Sciatic nerve (tissue), 2 donors: ENCODE data around the gene MYO6. TPM values are rescaled to one million over a fixed set of nuclear protein-coding genes. Genes with fewer than 3 reads are reported as not detected.

Experiments
- ATAC-seq: fragments of 200-7000 bp; cut with Tn5 transposase; one replicate; pipeline ENCODE4 v1.9.1; 2020; ENCODE audit warnings: mild to moderate bottlenecking, moderate library complexity
- DNase-seq: peaks from one replicate; pipeline ENCODE4 v3.0.0-alpha.2; 2020; ENCODE audit warnings: low spot score
- intact Hi-C: fragments of 100-400 bp; cut with DNase I; formaldehyde crosslinking; loops from one replicate; pipeline ENCODE4 v1.14.2; 2022
- total RNA-seq: library from RNA; stranded (reverse); fragmentation: NEBNext Ultra II Directional; extraction: Animal tissue kit (Norgen Biotek cat#: 25700); gene quantifications from one replicate; pipeline ENCODE4 v1.2.1, GENCODE V29; 2021
- donor health status: DM: no; HTN: no; CAD: no.
- donor health status: DM: no; HTN: no; CAD: no.

Gene MYO6
- total RNA-seq, 1 donor from 2014 or later, result 29.4 TPM

GRCh38 chr6:75760320-75760719 is 11.3 kb downstream of the MYO6 start:
- intact Hi-C loops, result no loop called here
- DNase-seq (no peak), ATAC-seq (peak; percentile 59)

- intact Hi-C loops, result no loop called here
- DNase-seq (no peak), ATAC-seq (no peak)
These were observed 12.4 kb downstream of the MYO6 start for GRCh38 chr6:75761489-75761888.

GRCh38 chr6:75762063-75762462 is 13.0 kb downstream of the MYO6 start:
- intact Hi-C loops, result no loop called here
- no peak for ATAC-seq
- DNase-seq, result no peak

GRCh38 chr6:75766387-75766786 is 17.3 kb downstream of the MYO6 start:
- DNase-seq, result no peak
- ATAC-seq, result no peak
- intact Hi-C loops, result no loop called here

- intact Hi-C loops, result no loop called here
- no peak for DNase-seq
- ATAC-seq, result no peak
These were observed 21.8 kb downstream of the MYO6 start for GRCh38 chr6:75770844-75771243.

GRCh38 chr6:75775219-75775618 is 26.2 kb downstream of the MYO6 start:
- no peak for DNase-seq
- ATAC-seq, result no peak
- intact Hi-C loops, result no loop called here

- no peak for ATAC-seq
- DNase-seq, result no peak
- intact Hi-C loops, result no loop called here
These were observed 27.4 kb downstream of the MYO6 start for GRCh38 chr6:75776461-75776860.

- no peak for ATAC-seq
- DNase-seq, result no peak
- intact Hi-C loops, result no loop called here
These were observed 29.7 kb downstream of the MYO6 start for GRCh38 chr6:75778757-75779156.

GRCh38 chr6:75786152-75786551 is 37.1 kb downstream of the MYO6 start:
- intact Hi-C loops, result no loop called here
- ATAC-seq, result no peak
- no peak for DNase-seq

- ATAC-seq (no peak), DNase-seq (no peak)
- intact Hi-C loops, result no loop called here
These were observed 39.9 kb downstream of the MYO6 start for GRCh38 chr6:75788894-75789293.

- intact Hi-C loops, result no loop called here
- no peak for DNase-seq
- ATAC-seq, result peak; percentile 71
These were observed 42.8 kb downstream of the MYO6 start for GRCh38 chr6:75791881-75792280.

- DNase-seq, result no peak
- no peak for ATAC-seq
- intact Hi-C loops, result no loop called here
These were observed 45.4 kb downstream of the MYO6 start for GRCh38 chr6:75794351-75794846.

- intact Hi-C loops, result no loop called here
- DNase-seq, result no peak
These were observed 46.1 kb downstream of the MYO6 start for GRCh38 chr6:75794954-75795739.

GRCh38 chr6:75796723-75797122 is 47.7 kb downstream of the MYO6 start:
- ATAC-seq (no peak), DNase-seq (no peak)
- intact Hi-C loops, result no loop called here

More at GRCh38 chr6:75794954-75795739, 46.1 kb downstream of the MYO6 start:
- no peak for ATAC-seq

GRCh38 chr6:75800133-75800532 is 51.1 kb downstream of the MYO6 start:
- DNase-seq (no peak), ATAC-seq (no peak)
- intact Hi-C loops, result no loop called here

- DNase-seq, result no peak
These were observed 51.9 kb downstream of the MYO6 start for GRCh38 chr6:75800708-75801505.

GRCh38 chr6:75802366-75802765 is 53.3 kb downstream of the MYO6 start:
- intact Hi-C loops, result no loop called here
- DNase-seq (no peak), ATAC-seq (no peak)

More at GRCh38 chr6:75800708-75801505, 51.9 kb downstream of the MYO6 start:
- ATAC-seq, result no peak
- intact Hi-C loops, result no loop called here

GRCh38 chr6:75808507-75808906 is 59.5 kb downstream of the MYO6 start:
- no peak for DNase-seq
- intact Hi-C loops, result no loop called here
- ATAC-seq, result no peak

GRCh38 chr6:75812560-75812959 is 63.5 kb downstream of the MYO6 start:
- no peak for DNase-seq
- no peak for ATAC-seq
- intact Hi-C loops, result no loop called here
